HepG2 (cell line): ENCODE data around the gene ENAH. TPM values are rescaled to one million over a fixed set of nuclear protein-coding genes. Genes with fewer than 3 reads are reported as not detected.

Experiments used
- ATAC-seq: fragments of 200-7000 bp; cut with Tn5 transposase; 3 replicates; pipeline ENCODE4 v1.9.1; 2020; ENCODE audit warnings: mild to moderate bottlenecking, moderate library complexity
- BruUV-seq: library from RNA; stranded (reverse); fragments of 400-500 nt; replicated peaks from 2 replicates; lab custom pipeline; 2021; lab: Mats Ljungman, UMichigan
- CTCF ChIA-PET: fragments of 300-600 bp; formaldehyde crosslinking; extraction: SDS; loops from one replicate; lab custom pipeline; 2021; ENCODE audit warnings: low total read pairs, inconsistent platforms, low intra/inter-chr PET ratio; lab: Yijun Ruan, JAX
- POLR2A ChIA-PET: fragments of 350-600 bp; sonication (Branson Sonifier 250); formaldehyde crosslinking; loops from one replicate; lab custom pipeline; 2020; ENCODE audit warnings: antibody characterized with exemption, inconsistent platforms; lab: Yijun Ruan, JAX
- DNase-seq: peaks from one replicate; pipeline ENCODE4 v3.0.0-alpha.2; 2015; ENCODE audit warnings: low spot score
- FAIRE-seq: peaks from 3 replicates; lab custom pipeline; 2011; peaks lifted over from hg19 to GRCh38; lab: Jason Lieb, UNC
- H2AFZ ChIP-seq: one replicate; pipeline ENCODE4 v1.6.1; 2011; ENCODE audit warnings: low read length, inconsistent platforms
- H3K27ac ChIP-seq: fragments of 300-600 bp; 3 replicates; pipeline ENCODE4 v1.8.0; 2011; ENCODE audit warnings: mixed run types, mild to moderate bottlenecking, mixed read lengths, low read length, inconsistent platforms; ENCODE audit not compliant: insufficient read depth; ENCODE audit errors: extremely low read length
- H3K27me3 ChIP-seq, 2 experiments: fragments of 200-600 bp in 1 of 2; 2 replicates in 1 of 2; 3 replicates in 1 of 2; pipeline versions ENCODE4 v1.6.0 to v1.8.0; 2011; ENCODE audit warnings: low read length in 2 of 2, mild to moderate bottlenecking in 2 of 2, moderate library complexity in 2 of 2, inconsistent platforms in 1 of 2; ENCODE audit not compliant: insufficient read depth in 2 of 2, control insufficient read depth in 1 of 2
- H3K36me3 ChIP-seq, 2 experiments: fragments of 200-600 bp in 1 of 2; replicated peaks in 1 of 2; 2 replicates in 1 of 2; 3 replicates in 1 of 2; pipeline versions ENCODE4 v1.5.1 to v1.8.0; 2011; ENCODE audit warnings: low read length in 2 of 2, inconsistent platforms in 1 of 2; ENCODE audit not compliant: insufficient read depth in 2 of 2, control insufficient read depth in 1 of 2
- H3K4me1 ChIP-seq: 2 replicates; pipeline ENCODE4 v1.5.1; 2012; ENCODE audit warnings: low read length, inconsistent platforms; ENCODE audit not compliant: insufficient read depth
- H3K4me2 ChIP-seq: 2 replicates; pipeline ENCODE4 v1.6.0; 2011; ENCODE audit warnings: low read depth, low read length, inconsistent platforms
- H3K4me3 ChIP-seq, 3 experiments: fragments of 200-600 bp in 1 of 3; sonication (generic), shearing (Covaris generic) in 1 of 3; replicated peaks in 1 of 3; 2 replicates each; pipeline ENCODE4 v1.5.1; 2011 to 2016; ENCODE audit warnings: low read length in 3 of 3, inconsistent platforms in 2 of 3, low read depth in 2 of 3, mild to moderate bottlenecking in 2 of 3, control low read depth in 1 of 3, mixed read lengths in 1 of 3; ENCODE audit not compliant: insufficient read depth in 1 of 3
- H3K79me2 ChIP-seq: one replicate; pipeline ENCODE4 v1.6.1; 2011; ENCODE audit warnings: low read length, inconsistent platforms; ENCODE audit not compliant: insufficient read depth
- H3K9ac ChIP-seq: 2 replicates; pipeline ENCODE4 v1.6.0; 2011; ENCODE audit warnings: mild to moderate bottlenecking, low read depth, low read length, inconsistent platforms; ENCODE audit not compliant: insufficient read depth
- H3K9me3 ChIP-seq: 2 replicates; pipeline ENCODE4 v1.5.1; 2012; ENCODE audit warnings: mild to moderate bottlenecking, low read length
- H4K20me1 ChIP-seq: 2 replicates; pipeline ENCODE4 v1.6.0; 2011; ENCODE audit warnings: inconsistent platforms, mild to moderate bottlenecking, low read length, moderate library complexity; ENCODE audit not compliant: insufficient read depth
- ARNT2 ChIP-seq: sonication (generic); formaldehyde crosslinking; IDR thresholded peaks from 2 replicates; pipeline ENCODE4 v1.8.0; 2022; ENCODE audit warnings: mild to moderate bottlenecking, low read depth, missing genetic modification reagents, moderate library complexity
- EZH2 ChIP-seq: conservative IDR thresholded peaks from 2 replicates; pipeline ENCODE4 v1.6.1; 2012; ENCODE audit warnings: mild to moderate bottlenecking, low read depth, low read length, moderate library complexity
- FOXA3 ChIP-seq: IDR thresholded peaks from 2 replicates; pipeline ENCODE4 v1.6.1; 2016; ENCODE audit warnings: missing genetic modification reagents, missing compliant biosample characterization
- GABPA ChIP-seq, 2 experiments: IDR thresholded peaks; 2 replicates each; pipeline ENCODE4 v1.6.1; 2011 to 2016; ENCODE audit warnings: low read depth in 2 of 2, low read length in 1 of 2, missing biosample characterization in 1 of 2, missing genetic modification characterization in 1 of 2
- MED8 ChIP-seq: sonication (generic); formaldehyde crosslinking; IDR thresholded peaks from 2 replicates; pipeline ENCODE4 v1.8.1; 2023; ENCODE audit warnings: mild to moderate bottlenecking, missing genetic modification reagents; ENCODE audit not compliant: insufficient replicate concordance
- MLLT10 ChIP-seq: sonication (generic); formaldehyde crosslinking; IDR thresholded peaks from 2 replicates; pipeline ENCODE4 v1.4.0; 2020; ENCODE audit warnings: missing genetic modification reagents
- PBX3 ChIP-seq: sonication (generic); formaldehyde crosslinking; IDR thresholded peaks from 2 replicates; pipeline ENCODE4 v1.8.1; 2023; ENCODE audit warnings: missing genetic modification reagents, inconsistent platforms, borderline replicate concordance
- SUZ12 ChIP-seq: fragments of 150-350 bp; IDR thresholded peaks from 2 replicates; pipeline ENCODE4 v1.6.1; 2014; ENCODE audit warnings: low read depth, low read length
- TAF15 ChIP-seq: fragments of 200-400 bp; formaldehyde crosslinking; IDR thresholded peaks from one replicate; pipeline ENCODE4 v1.6.1; 2018; ENCODE audit warnings: mild to moderate bottlenecking, low read depth, low read length; ENCODE audit not compliant: poor library complexity, severe bottlenecking
- TMF1 ChIP-seq: sonication (generic); formaldehyde crosslinking; IDR thresholded peaks from 2 replicates; pipeline ENCODE4 v1.8.1; 2022; ENCODE audit warnings: low read depth, missing genetic modification reagents
- ZNF317 ChIP-seq: sonication (generic); formaldehyde crosslinking; IDR thresholded peaks from 2 replicates; pipeline ENCODE4 v1.5.0; 2020; ENCODE audit warnings: mild to moderate bottlenecking, missing genetic modification reagents
- ZNF543 ChIP-seq: sonication (generic); formaldehyde crosslinking; IDR thresholded peaks from 2 replicates; pipeline ENCODE4 v1.4.0; 2020; ENCODE audit warnings: mild to moderate bottlenecking, missing genetic modification reagents
- ZNF567 ChIP-seq: sonication (generic); formaldehyde crosslinking; IDR thresholded peaks from 2 replicates; pipeline ENCODE4 v1.8.1; 2023; ENCODE audit warnings: mild to moderate bottlenecking, missing genetic modification reagents, borderline replicate concordance
- WGBS: methylation state at CpG from one replicate; pipeline ENCODE4 v1.1.6; 2017; ENCODE audit warnings: low lambda C conversion rate; 5-methylcytosine and 5-hydroxymethylcytosine counted together
- in situ Hi-C: cut with HindIII; loops from 2 replicates; pipeline ENCODE4 v1.10.0; 2017; ENCODE audit warnings: low pct_unique_long_range_greater_than_20kb; ENCODE audit not compliant: extremely low pct_ligation_motif_present
- intact Hi-C: fragments of 100-400 bp; cut with micrococcal nuclease; formaldehyde crosslinking; loops from one replicate; pipeline ENCODE4 v1.10.0; 2022; ENCODE audit not compliant: unreplicated experiment
- polyA plus RNA-seq, 8 experiments: library from polyadenylated mRNA; depleted of rRNA in 3 of 8; stranded (reverse) in 7 of 8; unstranded in 1 of 8; fragments of >200 nt; fragmentation: Illumina TruSeq in 4 of 8; extraction: Trizol in 4 of 8; gene quantifications; 2 replicates each; pipeline versions ENCODE4 v1.2.1 to v1.2.3, GENCODE V29; 2011 to 2016; ENCODE audit warnings: low read depth in 4 of 8, missing spikeins in 1 of 8, mixed read lengths in 1 of 8; ENCODE audit not compliant: insufficient read depth in 1 of 8
- total RNA-seq, 5 experiments: library from RNA; depleted of rRNA; stranded (reverse); fragments of >200 nt; fragmentation: Illumina TruSeq; extraction: Trizol; gene quantifications; 2 replicates each; pipeline ENCODE4 v1.2.3, GENCODE V29; 2016; ENCODE audit warnings: low read depth in 1 of 5
- TF ChIP-seq, protein P1 (sequence below): sonication (generic); formaldehyde crosslinking; IDR thresholded peaks from 2 replicates; pipeline ENCODE4 v1.5.1; 2020; ENCODE audit warnings: mild to moderate bottlenecking, missing genetic modification reagents, moderate library complexity

ENAH gene
- total and polyA plus RNA-seq, 2 of the 13 experiments (the other 11 are each of a cell fraction or from before 2014, with no cell fraction given), result 22.1 to 58.3 TPM

GRCh38 chr1:225517697-225518096, 135.2 kb downstream of the ENAH start:
- no peak overlapping the region for H3K4me3 ChIP-seq
- DNase-seq (no peak), FAIRE-seq (no peak), ATAC-seq (no peak)
- no peak overlapping the region for H2AFZ ChIP-seq
- POLR2A ChIA-PET, result no interaction called here
- H3K36me3 ChIP-seq, result peaks cover 9 to 24% of the 10 kb centered on the region in 2 experiments; a peak in 4 of 5 replicates
- CTCF ChIA-PET, result no interaction called here
- no peaks in the 10 kb centered on the region for H3K27me3 ChIP-seq
- no peaks in the 10 kb centered on the region for H4K20me1 ChIP-seq
- H3K4me1 ChIP-seq, result no peaks in the 10 kb centered on the region
- no peaks in the 10 kb centered on the region for H3K79me2 ChIP-seq
- H3K4me2 ChIP-seq, result no peak overlapping the region
- no TSS peak for BruUV-seq
- in situ Hi-C loops, result no loop called here
- H3K27ac ChIP-seq, result no peak overlapping the region
- H3K9me3 ChIP-seq, result no peaks in the 10 kb centered on the region
- TF ChIP-seq GABPA (IDR thresholded peaks at IDR 0.05; ENCODE audit: low read depth, low read length), result no peak
- no peak for TF ChIP-seq GABPA (CRISPR knock-in tag; IDR thresholded peaks at IDR 0.05; ENCODE audit: low read depth)
- TF ChIP-seq TMF1, result no peak
- no peak for TF ChIP-seq EZH2
- intact Hi-C loops, result no loop called here
- no peak overlapping the region for H3K9ac ChIP-seq
- 95% methylated on average over 8 of the region's 8 CpGs for WGBS

- ChIA-PET CTCF (no interaction called here), POLR2A (no interaction called here)
- in situ Hi-C loops, result no loop called here
- H3K4me3 ChIP-seq, result no peak overlapping the region
- DNase-seq (no peak), FAIRE-seq (no peak), ATAC-seq (no peak)
- H3K4me2 ChIP-seq, result no peak overlapping the region
- BruUV-seq, result no TSS peak
- peaks cover 9 to 26% of the 10 kb centered on the region in 2 experiments; a peak in 4 of 5 replicates for H3K36me3 ChIP-seq
- H3K4me1 ChIP-seq, result no peaks in the 10 kb centered on the region
- H3K27ac ChIP-seq, result no peak overlapping the region
- no peaks in the 10 kb centered on the region for H4K20me1 ChIP-seq
- H2AFZ ChIP-seq, result no peak overlapping the region
- H3K27me3 ChIP-seq, result no peaks in the 10 kb centered on the region
- 97% methylated on average over 6 of the region's 6 CpGs for WGBS
- no peaks in the 10 kb centered on the region for H3K9me3 ChIP-seq
- no peak overlapping the region for H3K9ac ChIP-seq
- intact Hi-C loops, result no loop called here
- no peaks in the 10 kb centered on the region for H3K79me2 ChIP-seq
- no peak for TF ChIP-seq ZNF567 (CRISPR knock-in tag)
- no peak for TF ChIP-seq SUZ12
- TF ChIP-seq TAF15, result no peak
- no peak for TF ChIP-seq MED8
- no peak for TF ChIP-seq FOXA3 (CRISPR knock-in tag)
- TF ChIP-seq ARNT2 (CRISPR knock-in tag), result no peak
- no peak for TF ChIP-seq PBX3 (CRISPR knock-in tag)
- TF ChIP-seq, protein P1, sequence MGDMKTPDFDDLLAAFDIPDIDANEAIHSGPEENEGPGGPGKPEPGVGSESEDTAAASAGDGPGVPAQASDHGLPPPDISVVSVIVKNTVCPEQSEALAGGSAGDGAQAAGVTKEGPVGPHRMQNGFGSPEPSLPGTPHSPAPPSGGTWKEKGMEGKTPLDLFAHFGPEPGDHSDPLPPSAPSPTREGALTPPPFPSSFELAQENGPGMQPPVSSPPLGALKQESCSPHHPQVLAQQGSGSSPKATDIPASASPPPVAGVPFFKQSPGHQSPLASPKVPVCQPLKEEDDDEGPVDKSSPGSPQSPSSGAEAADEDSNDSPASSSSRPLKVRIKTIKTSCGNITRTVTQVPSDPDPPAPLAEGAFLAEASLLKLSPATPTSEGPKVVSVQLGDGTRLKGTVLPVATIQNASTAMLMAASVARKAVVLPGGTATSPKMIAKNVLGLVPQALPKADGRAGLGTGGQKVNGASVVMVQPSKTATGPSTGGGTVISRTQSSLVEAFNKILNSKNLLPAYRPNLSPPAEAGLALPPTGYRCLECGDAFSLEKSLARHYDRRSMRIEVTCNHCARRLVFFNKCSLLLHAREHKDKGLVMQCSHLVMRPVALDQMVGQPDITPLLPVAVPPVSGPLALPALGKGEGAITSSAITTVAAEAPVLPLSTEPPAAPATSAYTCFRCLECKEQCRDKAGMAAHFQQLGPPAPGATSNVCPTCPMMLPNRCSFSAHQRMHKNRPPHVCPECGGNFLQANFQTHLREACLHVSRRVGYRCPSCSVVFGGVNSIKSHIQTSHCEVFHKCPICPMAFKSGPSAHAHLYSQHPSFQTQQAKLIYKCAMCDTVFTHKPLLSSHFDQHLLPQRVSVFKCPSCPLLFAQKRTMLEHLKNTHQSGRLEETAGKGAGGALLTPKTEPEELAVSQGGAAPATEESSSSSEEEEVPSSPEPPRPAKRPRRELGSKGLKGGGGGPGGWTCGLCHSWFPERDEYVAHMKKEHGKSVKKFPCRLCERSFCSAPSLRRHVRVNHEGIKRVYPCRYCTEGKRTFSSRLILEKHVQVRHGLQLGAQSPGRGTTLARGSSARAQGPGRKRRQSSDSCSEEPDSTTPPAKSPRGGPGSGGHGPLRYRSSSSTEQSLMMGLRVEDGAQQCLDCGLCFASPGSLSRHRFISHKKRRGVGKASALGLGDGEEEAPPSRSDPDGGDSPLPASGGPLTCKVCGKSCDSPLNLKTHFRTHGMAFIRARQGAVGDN (CRISPR knock-in tag), result no peak
- no peak for TF ChIP-seq ZNF317 (CRISPR knock-in tag)
- no peak for TF ChIP-seq MLLT10 (CRISPR knock-in tag)
- TF ChIP-seq ZNF543 (CRISPR knock-in tag), result no peak
These were observed 135.7 kb downstream of the ENAH start for GRCh38 chr1:225517221-225517620.
